Neural progenitor cell (in vitro differentiated cells): ENCODE measurements around the gene KCNK17. TPM values are rescaled to one million over a fixed set of nuclear protein-coding genes. Genes with fewer than 3 reads are reported as not detected.

ENCODE experiments used
- DNase-seq: peaks from one replicate; pipeline ENCODE4 v3.0.0-alpha.2; 2016; ENCODE audit warnings: low spot score
- H2AFZ ChIP-seq: fragments of 200-600 bp; sonication (generic); replicated peaks from 2 replicates; pipeline ENCODE4 v1.6.1; 2016; ENCODE audit warnings: antibody characterized with exemption
- H3F3A ChIP-seq: fragments of 200-600 bp; sonication (generic); 2 replicates; pipeline ENCODE4 v1.6.1; 2016; ENCODE audit warnings: antibody characterized with exemption, low read depth
- H3K27ac ChIP-seq: fragments of 200-600 bp; sonication (generic); 2 replicates; pipeline ENCODE4 v1.5.1; 2016; ENCODE audit warnings: mild to moderate bottlenecking
- H3K27me3 ChIP-seq: fragments of 200-600 bp; sonication (generic); 2 replicates; pipeline ENCODE4 v1.6.1; 2016; ENCODE audit warnings: mild to moderate bottlenecking, moderate library complexity
- H3K36me3 ChIP-seq: fragments of 200-600 bp; sonication (generic); 2 replicates; pipeline ENCODE4 v1.5.1; 2016
- H3K4me1 ChIP-seq: fragments of 200-600 bp; sonication (generic); 2 replicates; pipeline ENCODE4 v1.6.1; 2016; ENCODE audit warnings: mixed run types
- H3K4me2 ChIP-seq: fragments of 200-600 bp; sonication (generic); 2 replicates; pipeline ENCODE4 v1.6.1; 2016
- H3K4me3 ChIP-seq: fragments of 200-600 bp; sonication (generic); 2 replicates; pipeline ENCODE4 v1.5.1; 2016
- H3K79me2 ChIP-seq: fragments of 200-600 bp; sonication (generic); 2 replicates; pipeline ENCODE4 v1.6.1; 2016; ENCODE audit warnings: low read depth
- H3K9ac ChIP-seq: fragments of 200-600 bp; sonication (generic); 2 replicates; pipeline ENCODE4 v1.6.1; 2016
- H3K9me3 ChIP-seq: fragments of 200-600 bp; sonication (generic); 2 replicates; pipeline ENCODE4 v1.5.1; 2016; ENCODE audit warnings: low read depth
- H4K20me1 ChIP-seq: fragments of 200-600 bp; sonication (generic); 2 replicates; pipeline ENCODE4 v1.6.1; 2016; ENCODE audit warnings: low read depth
- H3K27ac Mint-ChIP-seq: 3 replicates; pipeline ENCODE4 v1.8.0; 2021; ENCODE audit warnings: mixed read lengths
- H3K27me3 Mint-ChIP-seq: 2 replicates; pipeline ENCODE4 v1.8.0; 2022; ENCODE audit warnings: low read depth, mild to moderate bottlenecking, inconsistent platforms, moderate library complexity, mixed read lengths; ENCODE audit not compliant: insufficient read depth
- H3K36me3 Mint-ChIP-seq: 3 replicates; pipeline ENCODE4 v1.8.0; 2021; ENCODE audit warnings: mixed read lengths
- H3K4me1 Mint-ChIP-seq: 3 replicates; pipeline ENCODE4 v1.8.0; 2021; ENCODE audit warnings: mixed read lengths
- H3K4me3 Mint-ChIP-seq: 3 replicates; pipeline ENCODE4 v1.8.0; 2021; ENCODE audit warnings: mild to moderate bottlenecking, moderate library complexity, mixed read lengths
- H3K9me3 Mint-ChIP-seq: 3 replicates; pipeline ENCODE4 v1.8.0; 2020; ENCODE audit warnings: mixed read lengths
- EZH2 ChIP-seq: fragments of 200-600 bp; sonication (generic); IDR thresholded peaks from 2 replicates; pipeline ENCODE4 v1.6.1; 2017; ENCODE audit warnings: antibody characterized with exemption, mild to moderate bottlenecking, moderate library complexity
- EZH2phosphoT487 ChIP-seq: fragments of 200-600 bp; sonication (generic); IDR thresholded peaks from 2 replicates; pipeline ENCODE4 v1.6.1; 2017; ENCODE audit warnings: antibody characterized with exemption
- total RNA-seq: library from RNA; depleted of rRNA; stranded (reverse); fragments of >200 nt; gene quantifications from 2 replicates; pipeline ENCODE4 v1.2.3, GENCODE V29; 2015; ENCODE audit warnings: low replicate concordance
- TF ChIP-seq, protein P1 (sequence below): fragments of 200-600 bp; sonication (generic); IDR thresholded peaks from 2 replicates; pipeline ENCODE4 v1.5.1; 2017; ENCODE audit warnings: antibody characterized with exemption, mild to moderate bottlenecking

The KCNK17 gene
- total RNA-seq, 1 donor from 2014 or later = not detected

DNA sequence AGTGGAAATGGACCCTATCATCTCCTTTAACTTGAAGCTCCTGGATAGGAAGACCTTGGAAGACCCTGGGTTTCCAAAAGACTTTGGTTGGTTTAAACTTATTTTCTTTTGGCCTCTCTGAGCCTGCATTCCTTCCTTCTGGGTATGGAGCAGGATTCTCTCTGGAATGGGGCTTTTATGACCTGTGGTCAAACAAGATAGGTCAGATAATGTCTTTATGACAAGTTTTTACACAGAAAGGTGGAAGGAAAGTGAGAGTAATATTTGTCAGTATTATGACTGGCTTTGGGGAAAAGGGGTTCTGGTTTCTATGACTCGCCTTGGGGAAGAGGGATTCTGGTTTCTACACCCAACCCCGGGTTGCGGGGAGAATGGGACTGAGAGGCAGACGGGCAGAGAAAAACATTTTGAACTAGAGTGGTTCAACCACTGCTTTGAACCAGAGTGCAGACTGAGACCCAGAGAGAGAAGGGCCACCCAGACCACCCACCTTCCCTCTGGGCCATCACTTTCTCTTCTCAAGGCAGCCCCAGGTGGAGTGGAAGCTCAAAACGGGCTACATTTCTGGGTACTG is 47.4 kb downstream of the KCNK17 start:
- H3K79me2 ChIP-seq = no peaks in the 10 kb centered on the region
- TF ChIP-seq EZH2phosphoT487 (no peak), EZH2 (no peak)
- TF ChIP-seq, protein P1, sequence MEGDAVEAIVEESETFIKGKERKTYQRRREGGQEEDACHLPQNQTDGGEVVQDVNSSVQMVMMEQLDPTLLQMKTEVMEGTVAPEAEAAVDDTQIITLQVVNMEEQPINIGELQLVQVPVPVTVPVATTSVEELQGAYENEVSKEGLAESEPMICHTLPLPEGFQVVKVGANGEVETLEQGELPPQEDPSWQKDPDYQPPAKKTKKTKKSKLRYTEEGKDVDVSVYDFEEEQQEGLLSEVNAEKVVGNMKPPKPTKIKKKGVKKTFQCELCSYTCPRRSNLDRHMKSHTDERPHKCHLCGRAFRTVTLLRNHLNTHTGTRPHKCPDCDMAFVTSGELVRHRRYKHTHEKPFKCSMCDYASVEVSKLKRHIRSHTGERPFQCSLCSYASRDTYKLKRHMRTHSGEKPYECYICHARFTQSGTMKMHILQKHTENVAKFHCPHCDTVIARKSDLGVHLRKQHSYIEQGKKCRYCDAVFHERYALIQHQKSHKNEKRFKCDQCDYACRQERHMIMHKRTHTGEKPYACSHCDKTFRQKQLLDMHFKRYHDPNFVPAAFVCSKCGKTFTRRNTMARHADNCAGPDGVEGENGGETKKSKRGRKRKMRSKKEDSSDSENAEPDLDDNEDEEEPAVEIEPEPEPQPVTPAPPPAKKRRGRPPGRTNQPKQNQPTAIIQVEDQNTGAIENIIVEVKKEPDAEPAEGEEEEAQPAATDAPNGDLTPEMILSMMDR = no peak
- peaks cover 5% of the 10 kb centered on the region for H3F3A ChIP-seq
- no peaks in the 10 kb centered on the region for H3K36me3 ChIP-seq
- no peak overlapping the region for H3K27ac ChIP-seq
- no peak overlapping the region for H3K9ac ChIP-seq
- H3K9me3 ChIP-seq = no peaks in the 10 kb centered on the region
- no peak overlapping the region for H2AFZ ChIP-seq
- no peaks in the 10 kb centered on the region for H3K4me1 Mint-ChIP-seq
- peaks cover 5% of the 10 kb centered on the region for H3K27me3 Mint-ChIP-seq
- no peak overlapping the region for H3K4me2 ChIP-seq
- no peaks in the 10 kb centered on the region for H4K20me1 ChIP-seq
- peaks cover 6% of the 10 kb centered on the region for H3K4me1 ChIP-seq
- DNase-seq = no peak
- H3K36me3 Mint-ChIP-seq = no peaks in the 10 kb centered on the region
- H3K4me3 Mint-ChIP-seq = no peak overlapping the region
- peaks cover 11% of the 10 kb centered on the region for H3K27me3 ChIP-seq
- no peak overlapping the region for H3K4me3 ChIP-seq
- no peaks in the 10 kb centered on the region for H3K9me3 Mint-ChIP-seq
- no peak overlapping the region for H3K27ac Mint-ChIP-seq

DNA sequence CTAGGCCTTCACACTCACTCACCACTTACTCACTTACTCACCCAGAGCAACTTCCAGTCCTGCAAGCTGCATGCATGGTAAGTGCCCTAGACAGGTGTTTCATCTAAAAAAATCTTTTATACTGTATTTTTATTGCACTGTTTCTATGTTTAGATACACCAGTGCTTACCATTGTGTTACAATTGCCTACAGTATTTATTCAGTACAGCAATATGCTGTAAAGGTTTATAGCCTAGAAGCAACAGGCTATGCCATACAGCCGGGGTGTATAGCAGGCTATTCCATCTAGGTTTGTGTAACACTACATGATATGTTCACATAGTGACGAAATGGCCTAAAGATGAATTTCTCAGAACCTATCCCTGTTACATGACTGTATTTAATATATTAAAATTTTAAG is 47.8 kb downstream of the KCNK17 start:
- Histone ChIP-seq H3K4me2 (no peak overlapping the region), H3K4me3 (no peak overlapping the region), H3F3A (peaks cover 5% of the 10 kb centered on the region), H3K27ac (no peak overlapping the region), H3K36me3 (no peaks in the 10 kb centered on the region), H2AFZ (no peak overlapping the region), H3K4me1 (peaks cover 6% of the 10 kb centered on the region), H3K9ac (no peak overlapping the region), H4K20me1 (no peaks in the 10 kb centered on the region), H3K9me3 (no peaks in the 10 kb centered on the region), H3K27me3 (peaks cover 11% of the 10 kb centered on the region), H3K79me2 (no peaks in the 10 kb centered on the region)
- Mint-ChIP-seq H3K9me3 (no peaks in the 10 kb centered on the region), H3K4me1 (no peaks in the 10 kb centered on the region), H3K27ac (no peak overlapping the region), H3K27me3 (peaks cover 6% of the 10 kb centered on the region), H3K4me3 (no peak overlapping the region), H3K36me3 (no peaks in the 10 kb centered on the region)
- no peak for TF ChIP-seq EZH2phosphoT487
- TF ChIP-seq EZH2 = no peak
- TF ChIP-seq, protein P1 = no peak
- DNase-seq = no peak

DNA sequence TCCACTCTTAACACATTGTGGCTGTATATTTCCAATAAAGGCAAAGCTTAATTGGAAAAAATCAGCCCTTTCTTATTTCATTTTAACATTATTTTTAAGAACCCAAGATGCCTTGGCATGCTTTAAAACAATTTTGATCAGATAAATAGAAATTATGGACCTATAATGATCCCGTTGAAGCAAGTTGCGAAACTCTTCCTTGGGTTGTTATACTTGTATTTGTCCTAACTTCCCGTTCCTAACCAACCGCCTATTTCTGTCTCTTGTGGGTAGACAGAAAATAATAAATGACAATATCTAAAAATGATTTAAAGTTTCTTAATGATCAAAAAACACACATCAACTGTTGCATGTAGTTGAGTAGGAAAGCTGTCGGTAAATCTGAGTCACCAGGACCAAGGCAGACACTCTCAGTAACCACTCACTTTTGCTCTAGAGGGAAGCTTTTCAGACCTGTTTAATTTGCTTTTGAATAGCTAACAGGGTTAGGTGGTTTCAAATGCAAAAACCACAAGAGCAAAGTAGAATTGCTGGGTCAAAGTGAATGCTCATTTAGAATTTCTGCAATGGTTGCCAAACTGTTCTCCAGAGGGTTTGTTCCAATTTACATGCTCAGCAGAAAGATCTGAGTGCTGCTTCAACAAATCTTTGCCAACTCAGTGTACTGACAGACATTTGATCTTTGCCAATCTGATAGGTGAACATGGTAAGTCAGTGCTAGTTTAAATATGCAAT is 50.7 kb downstream of the KCNK17 start:
- Histone ChIP-seq H4K20me1 (no peaks in the 10 kb centered on the region), H3K4me1 (no peaks in the 10 kb centered on the region), H3F3A (peaks cover 5% of the 10 kb centered on the region), H3K36me3 (no peaks in the 10 kb centered on the region), H3K79me2 (no peaks in the 10 kb centered on the region), H3K27me3 (peaks cover 11% of the 10 kb centered on the region), H3K4me2 (no peak overlapping the region), H3K9ac (no peak overlapping the region), H3K9me3 (no peaks in the 10 kb centered on the region), H3K27ac (no peak overlapping the region), H3K4me3 (no peak overlapping the region), H2AFZ (no peak overlapping the region)
- Mint-ChIP-seq H3K4me3 (no peak overlapping the region), H3K9me3 (no peaks in the 10 kb centered on the region), H3K36me3 (no peaks in the 10 kb centered on the region), H3K27me3 (peaks cover 13% of the 10 kb centered on the region), H3K4me1 (no peaks in the 10 kb centered on the region), H3K27ac (no peak overlapping the region)
- DNase-seq = no peak
- TF ChIP-seq EZH2 = no peak
- TF ChIP-seq, protein P1 = no peak
- no peak for TF ChIP-seq EZH2phosphoT487
